ENCODE measurements around the gene PARN.
A peak's percentile ranks its signal among the peaks of the same experiment; 100 is the strongest.
"Not testable (repeated sequence)": the region's sequence is repeated elsewhere in the genome, so short reads cannot be mapped to it uniquely, and the experiment has no call there.

The PARN gene

DNA sequence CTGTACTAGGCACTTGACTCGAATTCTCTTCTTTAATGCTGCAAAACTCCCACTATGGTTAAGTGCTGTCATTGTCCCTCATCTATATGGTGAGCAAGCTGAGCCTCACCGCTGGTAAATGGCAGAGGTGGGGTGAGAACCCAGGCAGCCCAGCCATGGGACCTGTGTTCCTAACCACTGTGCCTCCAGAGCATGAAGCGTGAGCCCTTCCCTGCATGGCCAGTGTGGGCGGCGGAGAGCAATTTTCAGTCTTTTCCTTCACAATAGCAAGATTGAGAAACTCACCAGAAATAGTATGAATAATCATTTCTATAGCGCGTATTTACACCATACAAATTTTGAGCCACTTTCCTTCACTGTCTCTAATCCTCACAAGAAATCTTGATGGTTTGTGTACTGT lies 11.9 kb upstream of the PARN start:
- DNase-seq (ENCODE audit: low read depth) = no peak
- TF ChIP-seq, protein P1, sequence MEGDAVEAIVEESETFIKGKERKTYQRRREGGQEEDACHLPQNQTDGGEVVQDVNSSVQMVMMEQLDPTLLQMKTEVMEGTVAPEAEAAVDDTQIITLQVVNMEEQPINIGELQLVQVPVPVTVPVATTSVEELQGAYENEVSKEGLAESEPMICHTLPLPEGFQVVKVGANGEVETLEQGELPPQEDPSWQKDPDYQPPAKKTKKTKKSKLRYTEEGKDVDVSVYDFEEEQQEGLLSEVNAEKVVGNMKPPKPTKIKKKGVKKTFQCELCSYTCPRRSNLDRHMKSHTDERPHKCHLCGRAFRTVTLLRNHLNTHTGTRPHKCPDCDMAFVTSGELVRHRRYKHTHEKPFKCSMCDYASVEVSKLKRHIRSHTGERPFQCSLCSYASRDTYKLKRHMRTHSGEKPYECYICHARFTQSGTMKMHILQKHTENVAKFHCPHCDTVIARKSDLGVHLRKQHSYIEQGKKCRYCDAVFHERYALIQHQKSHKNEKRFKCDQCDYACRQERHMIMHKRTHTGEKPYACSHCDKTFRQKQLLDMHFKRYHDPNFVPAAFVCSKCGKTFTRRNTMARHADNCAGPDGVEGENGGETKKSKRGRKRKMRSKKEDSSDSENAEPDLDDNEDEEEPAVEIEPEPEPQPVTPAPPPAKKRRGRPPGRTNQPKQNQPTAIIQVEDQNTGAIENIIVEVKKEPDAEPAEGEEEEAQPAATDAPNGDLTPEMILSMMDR (conservative IDR thresholded peaks at IDR 0.05; ENCODE audit: control insufficient read depth, insufficient read depth, low read depth, low read length) = no peak
- H3K4me3 ChIP-seq (ENCODE audit: control insufficient read depth, low read depth, low read length) = no peak overlapping the region

DNA sequence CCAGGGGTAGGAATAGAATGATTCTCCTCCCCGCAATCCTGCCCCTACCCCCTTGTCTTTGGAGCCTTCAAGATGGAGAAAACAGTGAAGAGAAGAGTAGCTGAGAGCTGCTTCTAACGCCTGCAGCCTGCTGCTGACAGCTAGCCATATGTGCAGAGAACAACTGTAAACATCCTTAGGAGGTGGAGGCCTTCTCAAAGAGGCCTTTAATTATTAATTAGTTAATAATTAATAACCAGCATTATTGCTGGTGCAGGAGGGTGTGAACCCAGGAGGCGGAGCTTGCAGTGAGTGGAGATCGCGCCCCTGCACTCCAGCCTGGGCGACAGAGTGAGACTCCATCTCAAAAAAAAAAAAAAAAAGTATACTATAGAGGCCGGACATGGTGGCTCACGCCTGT lies 11.1 kb upstream of the PARN start:
- TF ChIP-seq, protein P1 (conservative IDR thresholded peaks at IDR 0.05; ENCODE audit: control insufficient read depth, insufficient read depth, low read depth, low read length) = no peak
- DNase-seq (ENCODE audit: low read depth) = no peak
- H3K4me3 ChIP-seq (ENCODE audit: control insufficient read depth, low read depth, low read length) = no peak overlapping the region

DNA sequence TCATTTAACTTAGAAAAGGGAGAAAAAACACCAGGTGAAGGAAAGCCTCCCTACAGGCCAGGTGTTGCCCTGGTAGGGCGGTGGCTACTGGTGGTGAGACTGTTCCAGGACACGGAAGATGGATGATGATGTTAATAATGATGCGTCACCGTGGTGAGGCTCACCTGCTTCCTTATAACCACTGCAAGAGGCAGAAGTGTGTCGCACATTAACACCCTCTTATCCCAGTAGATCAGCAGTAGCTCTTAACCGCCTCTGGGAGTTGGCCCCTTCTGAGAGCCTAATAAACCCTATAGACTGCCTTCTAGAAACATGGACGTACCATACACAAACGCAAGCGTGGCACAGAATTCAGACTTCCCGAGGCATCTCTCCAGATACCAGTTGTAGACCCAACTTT lies 10.5 kb upstream of the PARN start:
- no peak for DNase-seq (ENCODE audit: low read depth)
- TF ChIP-seq, protein P1 (conservative IDR thresholded peaks at IDR 0.05; ENCODE audit: control insufficient read depth, insufficient read depth, low read depth, low read length) = no peak
- H3K4me3 ChIP-seq (ENCODE audit: control insufficient read depth, low read depth, low read length) = no peak overlapping the region

DNA sequence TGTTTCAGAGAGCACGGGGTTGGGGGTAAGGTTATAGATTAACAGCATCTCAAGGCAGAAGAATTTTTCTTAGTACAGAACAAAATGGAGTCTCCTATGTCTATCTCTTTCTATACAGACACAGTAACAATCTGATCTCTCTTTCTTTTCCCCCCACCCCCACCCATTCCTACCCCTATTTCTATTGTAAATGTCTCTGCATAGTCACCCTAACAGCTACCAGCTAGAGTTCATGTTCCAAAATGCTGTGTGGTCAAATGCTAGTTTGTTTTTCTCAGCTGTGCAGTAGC lies 6.8 kb upstream of the PARN start:
- H3K4me3 ChIP-seq (ENCODE audit: control insufficient read depth, low read depth, low read length); DNase-seq (ENCODE audit: low read depth): not testable (repeated sequence)

DNA sequence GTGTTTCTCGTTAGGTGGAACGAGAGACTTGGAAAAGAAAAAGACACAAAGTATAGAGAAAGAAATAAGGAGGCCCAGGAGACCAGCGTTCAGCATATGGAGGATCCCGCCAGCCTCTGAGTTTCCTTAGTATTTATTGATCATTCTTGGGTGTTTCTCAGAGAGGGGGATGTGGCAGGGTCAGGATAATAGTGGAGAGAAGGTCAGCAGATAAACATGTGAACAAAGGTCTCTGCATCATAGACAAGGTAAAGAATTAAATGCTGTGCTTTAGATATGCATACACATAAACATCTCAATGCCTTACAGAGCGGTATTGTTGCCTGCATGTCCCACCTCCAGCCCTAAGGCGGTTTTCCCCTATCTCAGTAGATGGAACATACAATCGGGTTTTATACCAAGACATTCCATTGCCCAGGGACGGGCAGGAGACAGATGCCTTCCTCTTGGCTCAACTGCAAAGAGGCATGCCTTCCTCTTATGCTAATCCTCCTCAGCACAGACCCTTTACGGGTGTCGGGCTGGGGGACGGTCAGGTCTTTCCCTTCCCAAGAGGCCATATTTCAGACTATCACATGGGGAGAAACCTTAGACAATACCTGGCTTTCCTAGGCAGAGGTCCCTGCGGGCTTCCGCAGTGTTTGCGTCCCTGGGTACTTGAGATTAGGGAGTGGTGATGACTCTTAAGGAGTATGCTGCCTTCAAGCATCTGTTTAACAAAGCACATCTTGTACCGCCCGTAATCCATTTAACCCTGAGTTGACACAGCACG lies 6.3 kb upstream of the PARN start:
- not testable (repeated sequence) for H3K4me3 ChIP-seq (ENCODE audit: control insufficient read depth, low read depth, low read length); DNase-seq (ENCODE audit: low read depth)

DNA sequence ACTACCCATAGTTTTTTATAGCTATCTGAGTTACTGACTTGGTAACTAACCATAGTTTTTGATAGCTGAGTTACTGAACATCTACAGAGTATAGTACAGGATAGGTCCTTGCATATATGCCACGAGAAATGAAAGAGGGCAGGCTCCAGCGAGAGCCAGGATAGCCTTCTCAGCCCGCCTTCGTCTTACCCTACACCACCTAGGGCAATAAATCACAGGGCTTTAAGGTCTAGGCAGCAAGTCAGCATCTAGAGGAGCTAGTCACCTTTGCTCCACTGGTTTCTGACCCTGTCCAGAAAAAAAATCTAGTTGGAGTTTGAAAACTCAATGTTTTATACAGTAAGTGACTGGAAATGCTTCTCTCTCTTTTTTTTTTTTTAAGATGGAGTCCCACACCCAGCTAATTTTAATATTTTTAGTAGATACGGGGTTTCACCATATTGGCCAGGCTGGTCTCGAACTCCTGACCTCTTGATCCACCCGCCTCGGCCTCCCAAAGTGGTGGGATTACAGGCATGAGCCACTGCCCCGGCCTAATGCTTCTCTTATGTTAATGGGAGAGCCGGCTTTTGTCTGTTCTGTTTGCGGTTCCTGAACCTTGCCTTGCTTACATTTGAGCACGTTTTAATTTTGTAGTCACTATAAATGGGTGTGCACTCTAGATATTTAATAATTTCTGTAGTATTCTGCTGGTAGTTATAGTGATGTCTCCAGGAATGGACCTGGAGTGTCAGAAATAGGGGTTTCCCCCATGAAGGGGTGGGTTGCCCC lies 5.5 kb upstream of the PARN start:
- DNase-seq (ENCODE audit: low read depth) = no peak
- H3K4me3 ChIP-seq (ENCODE audit: control insufficient read depth, low read depth, low read length) = no peak overlapping the region
- TF ChIP-seq, protein P1 (conservative IDR thresholded peaks at IDR 0.05; ENCODE audit: control insufficient read depth, insufficient read depth, low read depth, low read length) = no peak

DNA sequence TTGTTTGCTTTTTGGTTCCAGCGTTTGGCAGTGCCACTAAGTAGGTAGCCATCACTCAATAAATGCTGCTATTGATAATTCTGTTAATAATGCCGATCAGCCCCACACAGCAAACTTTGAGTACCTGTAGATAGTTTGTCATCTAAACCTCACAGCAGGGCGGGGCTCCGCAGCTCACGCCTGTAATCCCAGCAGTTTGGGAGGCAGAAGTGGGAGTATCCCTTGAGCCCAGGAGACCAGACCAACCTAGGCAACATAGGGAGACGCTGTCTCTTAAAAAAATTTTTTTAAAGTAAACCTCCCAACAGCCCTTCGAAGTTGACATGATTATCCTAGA lies 4.3 kb upstream of the PARN start:
- H3K4me3 ChIP-seq (ENCODE audit: control insufficient read depth, low read depth, low read length) = peak overlapping the region; percentile 93
- TF ChIP-seq, protein P1 (conservative IDR thresholded peaks at IDR 0.05; ENCODE audit: control insufficient read depth, insufficient read depth, low read depth, low read length) = no peak
- DNase-seq (ENCODE audit: low read depth) = no peak

Measured in fibroblast of mammary gland (primary cell).